ENCODE measurements around the gene SRSF4.

GRCh38 chr1:29134695-29135028, 47.0 kb downstream of the SRSF4 start:
- TF ChIP-seq POLR2A (IDR thresholded peaks at IDR 0.05) (no peak), CTCF (IDR thresholded peaks at IDR 0.05) (no peak)
